DMS114 treated with DMSO at 0.1 percent for 48 hours (cell line): Measurements from ENCODE around the gene CDCA8.
"Not testable (repeated sequence)": the region's sequence is repeated elsewhere in the genome, so short reads cannot be mapped to it uniquely, and the experiment has no call there.

Experiments
- DNase-seq: peaks from one replicate; lab custom pipeline; 2025; ENCODE audit not compliant: unreplicated experiment; lab: John Stamatoyannopoulos, UW

The CDCA8 gene

GRCh38 chr1:37672136-37672870 is 20.0 kb upstream of the CDCA8 start:
- DNase-seq = no peak

- DNase-seq = no peak
Observed at GRCh38 chr1:37673920-37674319, 18.4 kb upstream of the CDCA8 start.

- DNase-seq = no peak
Observed at GRCh38 chr1:37676281-37677142, 15.8 kb upstream of the CDCA8 start.

- no peak for DNase-seq
Observed at GRCh38 chr1:37677143-37677439, 15.2 kb upstream of the CDCA8 start.

- DNase-seq = no peak
Observed at GRCh38 chr1:37677808-37678207, 14.5 kb upstream of the CDCA8 start.

- no peak for DNase-seq
Observed at GRCh38 chr1:37680933-37681332, 11.4 kb upstream of the CDCA8 start.

GRCh38 chr1:37682334-37682987 is 9.9 kb upstream of the CDCA8 start:
- peak; percentile 55 for DNase-seq

GRCh38 chr1:37684182-37684581 is 8.1 kb upstream of the CDCA8 start:
- not testable (repeated sequence) for DNase-seq

- DNase-seq = no peak
Observed at GRCh38 chr1:37685722-37686121, 6.6 kb upstream of the CDCA8 start.

- not testable (repeated sequence) for DNase-seq
Observed at GRCh38 chr1:37687764-37688163, 4.6 kb upstream of the CDCA8 start.

- DNase-seq = no peak
Observed at GRCh38 chr1:37688926-37689325, 3.4 kb upstream of the CDCA8 start.

GRCh38 chr1:37691497-37692077 is 729 bp upstream of the CDCA8 start:
- no peak for DNase-seq

GRCh38 chr1:37692834-37693175 is 489 bp downstream of the CDCA8 start:
- DNase-seq = no peak

GRCh38 chr1:37697090-37697489 is 4.8 kb downstream of the CDCA8 start:
- DNase-seq = no peak

- DNase-seq = no peak
Observed at GRCh38 chr1:37697737-37698136, 5.4 kb downstream of the CDCA8 start.

GRCh38 chr1:37699147-37699546 is 6.8 kb downstream of the CDCA8 start:
- no peak for DNase-seq

- no peak for DNase-seq
Observed at GRCh38 chr1:37701051-37701450, 8.7 kb downstream of the CDCA8 start.

- DNase-seq = no peak
Observed at GRCh38 chr1:37703061-37703460, 10.7 kb downstream of the CDCA8 start.

- DNase-seq = no peak
Observed at GRCh38 chr1:37704966-37705365, 12.7 kb downstream of the CDCA8 start.

GRCh38 chr1:37705399-37705798 is 13.1 kb downstream of the CDCA8 start:
- DNase-seq = no peak

GRCh38 chr1:37708471-37708870 is 16.2 kb downstream of the CDCA8 start:
- no peak for DNase-seq

GRCh38 chr1:37714226-37714625 is 21.9 kb downstream of the CDCA8 start:
- no peak for DNase-seq
